ENCODE data around the gene RFTN1.

RFTN1 gene

DNA sequence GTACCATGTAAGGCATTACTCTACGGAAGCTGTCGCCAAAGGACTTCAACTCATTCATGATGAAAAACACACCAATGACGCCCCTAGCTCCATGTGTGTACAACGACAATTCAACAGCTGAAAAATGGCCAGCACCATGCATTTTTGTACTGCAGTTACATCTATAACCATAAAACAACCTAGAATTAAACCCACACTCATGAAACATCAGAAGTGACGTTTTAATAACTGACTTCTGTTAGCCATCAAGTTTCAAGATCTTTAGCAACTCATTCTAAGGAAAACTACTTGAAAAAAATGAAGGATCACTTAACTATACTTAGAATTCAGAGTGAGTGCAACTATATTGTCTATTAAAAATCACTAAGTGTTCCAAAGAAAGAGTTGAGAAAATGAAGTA, 84.9 kb downstream of the RFTN1 start:
- no peak for DNase-seq

DNA sequence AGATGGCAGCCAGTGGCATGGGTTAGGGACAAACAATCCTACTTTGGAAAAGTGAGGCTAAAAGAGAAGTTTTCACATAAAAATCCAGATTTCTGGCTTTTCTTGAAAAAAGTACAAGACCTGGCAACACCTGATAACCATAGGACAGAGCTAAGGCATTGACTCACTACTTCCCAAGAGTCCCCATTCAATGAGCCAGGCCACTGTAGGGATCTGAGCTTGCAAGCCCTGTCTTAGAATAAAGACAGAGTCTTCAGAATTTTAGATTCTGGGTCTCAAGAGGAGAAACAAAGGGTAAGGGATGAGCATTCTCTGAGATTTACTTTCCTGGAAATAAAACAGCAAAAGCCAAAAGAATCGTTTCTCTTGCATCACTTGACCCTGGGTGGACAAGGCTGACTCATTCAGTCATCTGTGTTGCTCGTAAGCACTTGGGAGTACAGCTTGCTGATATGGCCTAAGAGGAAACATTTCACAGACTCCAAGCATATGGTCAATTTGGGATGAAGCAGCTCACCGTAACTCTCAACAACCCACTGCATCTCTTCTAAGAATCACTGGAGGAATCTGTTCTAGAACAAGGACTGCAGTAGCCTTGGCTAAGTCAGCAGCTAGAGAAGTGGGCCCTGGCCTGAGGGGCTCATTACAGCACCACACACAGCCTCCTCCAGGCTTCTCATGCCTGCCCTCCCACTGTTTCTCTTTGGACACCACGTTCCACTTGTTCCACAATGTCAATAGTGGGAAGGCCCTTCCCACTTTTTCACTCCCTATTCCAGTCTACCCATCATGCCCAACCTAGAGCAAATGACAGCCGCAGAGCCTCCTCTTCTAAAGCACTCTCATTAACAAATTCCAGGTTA, 86.2 kb downstream of the RFTN1 start:
- no peak for DNase-seq

DNA sequence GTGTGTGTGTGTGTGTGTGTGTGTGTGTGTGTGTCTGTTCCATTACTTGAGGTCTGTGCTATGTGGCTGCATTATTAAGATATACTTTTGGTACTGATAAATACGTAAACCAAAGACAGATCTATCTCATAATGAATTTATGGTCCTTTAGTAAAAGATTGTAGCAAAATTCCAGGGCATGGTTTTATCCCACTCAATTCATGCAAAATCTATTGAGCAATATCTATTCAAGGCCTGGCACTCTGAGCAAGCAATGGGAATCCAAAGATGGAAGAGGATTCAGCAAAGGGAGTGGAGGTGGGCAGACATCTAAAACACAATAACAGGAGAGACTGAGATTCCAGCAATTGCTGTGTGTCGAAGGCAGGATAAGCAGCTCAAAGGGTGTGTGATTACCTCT, 86.8 kb downstream of the RFTN1 start:
- DNase-seq: no peak

DNA sequence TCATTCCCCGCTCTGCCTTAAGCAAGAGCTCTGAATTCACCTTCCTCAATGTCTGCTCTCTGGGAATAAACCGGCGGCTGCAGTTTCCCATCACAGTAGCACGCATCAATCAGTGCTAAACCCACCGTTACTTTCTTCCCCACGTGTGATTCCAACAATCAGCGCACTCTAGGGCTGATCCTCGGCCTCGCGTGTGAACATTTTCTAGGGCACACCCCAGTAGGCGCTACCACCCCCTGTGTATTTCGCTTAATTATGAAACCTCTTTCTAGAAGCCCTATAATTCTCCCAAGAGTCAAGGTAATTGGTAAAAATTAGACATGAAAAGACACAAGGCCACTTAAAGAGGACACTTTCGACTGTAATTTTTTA, 87.5 kb downstream of the RFTN1 start:
- DNase-seq: no peak

DNA sequence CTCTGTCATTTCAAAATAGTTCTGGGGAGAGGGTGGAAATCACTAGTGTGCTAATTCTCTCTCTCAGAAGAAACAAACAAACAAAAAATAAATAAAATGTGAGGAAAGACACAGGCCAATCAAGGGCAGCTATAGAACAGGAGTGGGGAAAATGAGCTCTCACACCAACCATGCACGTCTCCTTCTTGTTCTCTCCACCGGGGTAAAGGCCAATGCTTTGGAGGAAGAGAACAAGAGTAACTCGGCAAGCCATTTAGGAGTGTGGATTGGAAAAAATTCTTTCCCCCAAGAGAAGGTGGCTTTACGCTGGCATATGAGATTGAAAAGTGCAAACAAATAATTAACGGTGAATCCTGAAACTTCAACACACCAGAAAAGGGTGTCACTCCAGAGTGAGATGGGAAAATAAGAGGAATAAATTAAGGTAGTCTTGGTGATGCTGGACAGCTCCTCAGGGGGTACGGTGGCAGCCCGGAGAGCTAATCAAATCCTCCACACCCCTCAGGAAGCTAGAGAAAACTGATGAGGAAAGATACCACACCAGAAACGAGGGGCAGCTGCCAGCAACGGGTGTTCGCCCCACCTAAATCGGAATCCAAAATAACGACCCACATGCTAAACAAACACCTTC, 88.0 kb downstream of the RFTN1 start:
- DNase-seq: no peak

DNA sequence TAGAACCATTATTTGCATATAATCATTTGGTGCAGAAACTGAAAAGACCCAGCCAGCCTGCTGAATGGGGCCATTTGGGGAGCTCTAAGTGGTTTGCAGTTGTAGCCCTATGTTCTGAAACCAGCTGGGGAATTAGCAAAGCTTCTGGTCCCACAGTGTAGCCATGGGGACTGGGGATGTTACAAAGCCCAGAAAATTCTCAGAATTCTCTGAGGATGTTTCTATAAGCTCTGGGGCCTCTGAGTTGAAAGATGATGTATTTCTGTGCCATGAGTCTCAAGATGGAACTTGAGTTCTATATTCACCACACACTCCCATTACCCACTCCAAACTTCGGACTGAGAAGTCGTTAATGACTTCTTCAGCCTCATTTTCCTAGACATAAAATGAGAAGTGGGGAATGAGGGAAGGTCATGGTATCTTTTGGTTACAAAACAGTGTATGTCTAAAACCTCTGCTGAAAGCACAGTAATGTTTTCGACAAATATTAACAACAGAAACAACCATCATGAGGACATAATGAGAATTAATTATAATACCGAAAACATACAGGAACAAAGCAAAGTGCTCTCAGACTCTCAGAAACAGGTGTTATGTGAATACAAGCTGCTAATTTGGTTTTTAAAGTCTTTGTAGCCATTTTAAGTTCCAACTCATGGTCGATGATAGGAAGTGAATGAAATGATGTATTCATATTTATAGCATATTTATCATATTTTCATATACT, 89.4 kb downstream of the RFTN1 start:
- DNase-seq: peak; percentile 63

DNA sequence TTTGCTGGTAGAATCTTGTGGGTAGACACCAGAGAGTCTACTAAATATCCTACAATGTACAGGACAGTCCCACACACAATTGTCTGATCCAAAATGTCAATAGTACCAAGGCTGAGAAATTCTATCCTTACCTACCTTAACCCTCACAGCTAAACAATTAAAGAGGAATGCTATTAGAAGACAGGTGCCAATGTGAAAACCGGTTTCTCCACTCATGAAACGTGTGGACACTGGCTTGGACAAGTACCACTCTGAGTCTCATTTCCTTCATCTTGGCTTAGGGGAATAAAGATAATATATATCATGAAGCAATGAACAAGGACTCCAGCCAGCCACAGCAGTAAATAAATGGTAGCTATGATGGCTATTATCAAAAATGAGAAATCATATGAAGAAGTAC, 90.2 kb downstream of the RFTN1 start:
- peak; percentile 50 for DNase-seq

DNA sequence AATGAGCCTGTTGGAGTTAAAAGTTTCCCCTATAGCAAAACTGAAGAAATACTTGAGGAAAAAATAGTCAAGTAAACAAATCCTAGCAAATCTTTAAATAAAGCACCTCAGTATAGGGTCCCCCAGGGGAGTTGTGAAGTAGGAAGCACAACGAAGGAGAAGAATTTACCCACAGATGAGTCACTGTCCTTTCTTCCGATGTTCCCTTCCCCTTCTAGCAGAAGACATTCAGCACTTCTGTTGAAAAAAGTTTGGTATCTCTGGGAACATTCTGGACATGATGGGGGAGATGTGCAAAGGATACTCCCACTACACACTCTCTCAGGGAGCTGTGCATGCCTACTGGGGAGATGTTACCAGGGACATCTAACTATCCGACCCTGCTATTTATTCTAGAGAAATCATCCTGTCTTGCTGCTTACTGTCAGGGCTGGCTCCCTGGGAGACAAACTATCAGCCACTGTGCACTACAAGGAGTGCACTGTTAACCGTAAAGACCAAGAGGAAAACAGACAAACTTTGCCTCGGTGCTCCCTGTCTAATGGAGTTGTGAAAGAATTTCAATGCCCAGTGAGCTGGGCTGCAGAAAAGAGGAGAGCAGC, 93.8 kb downstream of the RFTN1 start:
- DNase-seq: no peak

DNA sequence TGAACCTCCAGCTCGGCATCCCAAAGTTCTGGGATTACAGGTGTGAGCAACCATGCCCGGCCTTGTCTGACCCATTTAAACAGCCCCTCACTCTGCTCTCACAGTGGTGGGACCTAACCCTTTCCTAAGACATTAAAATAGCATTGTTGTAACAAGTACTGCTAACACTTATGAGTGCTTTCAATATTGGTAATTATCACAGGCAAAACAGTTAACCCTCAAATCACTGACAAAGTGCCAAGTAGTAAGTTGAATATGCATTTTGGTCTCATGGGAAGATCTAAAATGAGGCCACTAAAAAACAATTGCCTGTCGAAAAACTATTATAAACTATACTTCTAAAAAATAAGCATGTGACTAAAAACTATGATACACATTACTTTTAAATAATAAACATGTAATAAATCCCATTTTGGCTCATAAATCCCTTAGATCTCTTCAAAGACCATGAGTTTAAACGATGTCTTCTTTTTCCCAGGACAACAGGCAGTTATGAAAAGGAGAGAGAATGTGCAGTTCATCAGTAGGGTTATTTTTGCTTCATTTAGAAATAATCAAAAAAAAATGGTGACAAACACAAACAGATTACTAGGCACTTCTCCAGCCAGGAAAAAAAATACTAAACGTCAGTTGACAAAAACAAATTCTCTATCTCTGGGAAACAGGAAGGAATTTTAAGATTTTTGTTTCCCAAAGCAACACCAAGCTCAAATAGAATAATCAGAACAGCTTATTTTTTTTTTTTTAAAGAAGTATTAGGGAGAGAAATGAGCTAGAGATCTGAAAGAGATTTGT, 95.4 kb downstream of the RFTN1 start:
- no peak for DNase-seq

DNA sequence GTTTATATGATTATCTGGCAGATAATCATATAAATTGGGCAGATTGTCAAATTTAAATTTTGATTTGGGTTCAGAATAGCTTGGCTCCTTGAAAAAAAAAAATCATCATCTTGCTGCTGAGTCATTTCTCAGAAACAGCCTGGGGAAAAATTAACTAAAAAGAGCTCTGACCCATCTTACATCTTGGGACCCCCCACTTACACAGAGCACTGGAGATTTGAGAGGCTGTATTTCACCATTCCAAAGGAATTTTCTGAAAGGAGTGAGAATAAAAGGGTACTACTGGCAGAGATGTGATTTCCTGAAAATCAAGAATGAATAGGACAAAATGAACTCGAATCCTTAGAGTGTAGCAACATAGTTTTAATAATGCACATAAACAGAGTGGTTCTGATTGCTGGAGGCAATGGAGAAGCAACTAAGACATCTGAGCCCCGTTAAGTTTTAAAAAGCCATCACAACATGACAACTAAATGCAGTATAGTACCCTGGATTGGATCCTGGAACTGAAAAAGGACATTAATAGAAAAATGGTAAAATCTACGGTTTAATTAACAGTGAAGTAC, 97.5 kb downstream of the RFTN1 start:
- no peak for DNase-seq

DNA sequence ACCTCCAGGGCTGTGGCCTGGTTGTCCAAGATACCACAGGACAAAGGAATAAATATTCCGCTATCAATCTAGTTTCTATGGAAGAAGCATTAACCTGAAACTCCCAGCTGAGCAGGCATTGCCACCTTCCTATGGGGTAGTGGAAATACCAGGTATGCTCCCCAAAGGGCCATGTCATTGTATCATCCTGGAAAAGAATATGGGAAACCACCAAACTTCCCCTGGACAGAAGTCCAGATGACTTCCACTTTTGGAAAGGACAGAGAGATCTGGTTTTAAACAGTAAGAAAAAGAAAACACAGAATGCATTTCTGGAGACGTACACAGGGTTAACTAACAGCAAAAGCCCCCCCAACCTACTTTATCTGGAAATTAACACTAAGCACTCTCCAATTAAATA, 100.2 kb downstream of the RFTN1 start:
- no peak for DNase-seq

DNA sequence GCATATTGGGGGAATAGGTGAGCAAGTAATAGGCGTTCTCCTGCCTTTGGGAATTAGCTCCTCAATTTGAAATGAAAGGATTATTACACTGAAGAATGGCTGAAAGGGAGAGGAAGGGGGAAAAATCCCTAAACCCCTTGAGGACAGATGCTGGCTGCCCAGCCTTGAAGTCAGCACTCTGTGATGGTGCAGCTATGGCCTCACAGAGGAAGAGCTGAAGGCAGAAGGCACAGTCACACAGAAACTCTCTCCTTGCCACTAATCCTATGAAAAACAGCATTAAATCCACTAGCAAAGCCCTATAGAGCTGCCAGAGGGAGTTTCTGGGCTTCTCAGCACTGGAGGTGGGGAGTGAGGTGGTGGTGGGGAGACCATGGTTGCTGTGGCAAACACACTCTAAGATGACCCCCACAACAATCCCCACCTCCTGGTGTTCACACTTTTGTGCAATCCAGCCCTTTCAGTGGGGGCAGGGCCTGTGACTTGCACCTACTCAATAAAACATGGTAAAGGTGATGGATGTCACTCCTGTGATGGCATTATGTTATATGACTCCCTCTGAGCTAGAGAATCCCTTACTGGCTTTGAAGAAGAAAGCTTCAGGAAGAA, 101.2 kb downstream of the RFTN1 start:
- DNase-seq: no peak

DNA sequence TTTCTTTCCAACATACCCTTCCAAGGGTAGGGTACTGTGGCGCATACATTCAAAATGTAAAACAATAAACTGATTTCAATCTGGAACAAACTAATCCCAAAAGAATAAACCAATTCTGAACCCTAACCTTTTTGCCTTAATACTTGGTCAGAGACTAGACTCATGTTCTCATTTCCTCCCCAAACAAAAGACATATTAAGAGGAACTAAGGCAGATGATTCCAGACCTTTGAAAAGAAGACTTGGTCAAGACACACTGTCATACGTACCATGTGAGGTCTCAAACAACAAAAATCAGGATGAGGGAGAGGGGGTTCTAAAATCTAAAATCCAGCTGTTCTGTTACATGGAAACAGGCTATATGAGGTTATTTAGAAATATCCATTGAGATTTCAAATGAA, 102.1 kb downstream of the RFTN1 start:
- DNase-seq: no peak

DNA sequence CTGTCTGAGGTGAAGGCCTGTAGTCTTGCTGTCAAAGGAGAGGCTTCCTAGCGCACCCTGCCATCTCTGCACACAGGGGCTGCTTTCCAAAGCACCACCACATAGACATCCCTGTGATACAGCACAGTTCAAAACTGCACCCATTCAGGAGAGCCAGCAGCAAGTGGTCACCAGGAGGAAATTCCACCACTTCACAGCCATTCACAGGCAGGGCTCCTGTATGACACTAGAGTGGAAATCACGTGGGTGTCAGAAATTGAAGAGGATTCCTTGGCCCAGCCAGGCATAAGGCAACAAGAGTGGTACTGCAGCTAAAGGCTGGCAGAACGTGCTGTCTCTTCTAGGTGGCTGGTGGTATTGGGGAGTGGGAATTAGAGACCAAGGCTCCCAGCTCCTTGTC, 102.8 kb downstream of the RFTN1 start:
- no peak for DNase-seq

DNA sequence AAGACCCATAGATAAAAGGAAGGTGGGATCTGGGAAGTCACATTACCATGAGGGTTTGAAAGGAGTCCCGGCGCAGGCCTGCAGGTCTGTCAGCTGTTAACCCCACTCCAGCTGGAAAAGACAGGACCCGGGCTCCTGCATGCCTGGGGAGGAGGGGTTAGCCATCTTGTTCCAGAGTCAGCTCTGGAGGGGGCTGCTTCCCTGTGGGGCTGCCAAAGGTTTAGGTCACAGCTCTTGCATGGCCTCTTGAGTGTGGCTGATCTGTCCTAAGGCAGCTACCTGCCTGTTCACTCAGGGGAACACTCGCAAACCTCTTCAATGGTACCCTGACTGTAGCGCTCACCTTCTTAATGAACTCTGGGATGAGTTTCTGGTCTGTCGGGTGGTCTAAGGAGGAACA, 104.5 kb downstream of the RFTN1 start:
- no peak for DNase-seq

DNA sequence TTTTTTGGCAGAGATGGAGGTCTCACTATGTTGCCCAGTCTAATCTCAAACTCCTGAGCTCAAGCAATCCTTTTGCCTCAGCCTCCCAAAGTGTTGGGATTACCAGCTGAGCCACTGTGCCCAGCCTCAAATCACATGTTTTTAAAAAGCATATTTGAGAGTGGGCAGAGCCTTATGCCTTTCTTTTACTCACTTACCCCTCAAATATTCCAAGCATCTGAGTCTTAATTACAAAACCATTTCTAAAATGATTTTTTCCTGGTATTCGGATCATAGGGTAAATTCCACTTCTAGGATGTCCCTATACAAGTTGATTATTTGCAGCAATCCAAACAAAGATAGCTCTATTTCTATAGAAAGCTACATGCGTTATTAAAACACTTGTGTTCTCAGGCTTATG, 106.1 kb downstream of the RFTN1 start:
- no peak for DNase-seq

DNA sequence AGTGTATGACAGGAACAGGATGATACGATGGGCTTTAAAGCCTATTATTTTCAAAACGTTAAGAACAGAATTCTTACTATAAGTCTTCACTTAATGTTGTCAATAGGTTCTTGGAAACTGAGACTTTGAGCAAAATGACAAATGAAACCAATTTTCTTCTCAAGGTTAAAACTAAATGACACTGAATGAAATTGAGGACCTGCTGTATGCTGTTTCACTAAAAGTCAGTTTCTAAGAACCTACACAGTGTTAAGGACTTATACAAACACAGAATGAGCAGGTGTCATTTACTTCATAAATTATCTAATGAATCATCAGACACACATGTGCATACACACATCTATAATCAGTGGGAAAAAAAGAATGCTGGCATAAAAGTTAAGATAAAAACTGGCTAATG, 106.9 kb downstream of the RFTN1 start:
- no peak for DNase-seq

DNA sequence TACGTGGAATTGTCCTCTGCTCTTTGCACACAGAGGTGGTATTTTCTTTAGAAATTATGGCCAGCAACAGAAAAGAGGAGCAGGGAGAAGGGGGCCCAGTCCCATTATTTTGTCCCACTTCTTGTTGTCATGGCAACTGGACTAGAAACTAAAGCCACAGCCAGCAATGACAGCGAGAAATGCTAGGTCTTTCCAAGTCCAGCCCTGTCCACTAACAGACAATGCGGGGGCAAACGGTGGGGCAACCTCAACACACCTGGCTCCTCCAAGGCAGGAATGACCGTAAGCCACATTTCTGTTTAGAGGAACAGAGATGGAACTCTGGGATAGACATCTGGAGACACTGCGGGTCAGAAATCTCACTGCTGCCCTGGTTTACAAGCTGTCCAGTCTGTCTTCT, 107.3 kb downstream of the RFTN1 start:
- no peak for DNase-seq

DNA sequence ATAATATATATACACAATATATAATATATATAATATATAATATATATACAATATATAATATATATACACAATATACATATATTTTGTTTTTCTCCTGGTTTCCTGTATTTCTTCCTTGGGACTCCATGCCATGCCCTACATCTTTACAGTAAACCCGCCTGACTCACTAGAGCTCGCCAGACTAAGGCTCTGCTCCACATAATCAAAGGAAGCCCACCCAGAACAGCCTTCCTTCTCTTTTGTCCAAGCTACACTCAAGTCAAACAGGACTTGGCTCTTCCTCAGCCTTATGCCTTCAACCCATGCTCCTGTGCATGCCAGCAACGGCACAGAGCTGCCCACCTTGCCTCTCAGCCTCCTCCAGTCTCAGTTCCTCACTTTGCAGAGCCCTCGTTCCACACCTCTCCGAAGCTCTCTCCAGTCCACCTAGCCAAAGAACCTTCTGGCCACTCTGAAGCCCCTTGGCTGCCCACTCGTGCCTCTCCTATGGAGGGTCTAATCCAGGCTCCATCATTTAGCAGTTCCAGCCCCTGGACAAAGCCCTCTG, 109.1 kb downstream of the RFTN1 start:
- no peak for DNase-seq

DNA sequence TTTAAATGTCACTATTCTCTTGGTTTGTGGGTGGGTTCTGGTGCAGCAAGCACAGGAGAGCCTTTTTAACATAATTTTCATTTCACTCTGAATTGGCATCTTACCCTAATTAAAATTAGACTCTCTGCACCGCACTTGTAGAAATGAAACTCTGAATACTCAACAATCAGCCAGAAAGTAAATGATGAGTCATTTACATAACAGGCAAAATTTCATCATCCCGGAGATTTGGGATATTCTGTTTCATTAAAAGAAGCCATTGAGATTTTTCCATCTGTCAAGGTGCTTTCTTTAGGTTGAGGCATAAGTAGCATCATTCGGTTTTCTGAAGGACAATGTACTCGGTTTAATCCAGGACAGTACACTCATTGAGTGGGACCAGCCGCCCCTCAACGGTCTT, 111.0 kb downstream of the RFTN1 start:
- no peak for DNase-seq

DNA sequence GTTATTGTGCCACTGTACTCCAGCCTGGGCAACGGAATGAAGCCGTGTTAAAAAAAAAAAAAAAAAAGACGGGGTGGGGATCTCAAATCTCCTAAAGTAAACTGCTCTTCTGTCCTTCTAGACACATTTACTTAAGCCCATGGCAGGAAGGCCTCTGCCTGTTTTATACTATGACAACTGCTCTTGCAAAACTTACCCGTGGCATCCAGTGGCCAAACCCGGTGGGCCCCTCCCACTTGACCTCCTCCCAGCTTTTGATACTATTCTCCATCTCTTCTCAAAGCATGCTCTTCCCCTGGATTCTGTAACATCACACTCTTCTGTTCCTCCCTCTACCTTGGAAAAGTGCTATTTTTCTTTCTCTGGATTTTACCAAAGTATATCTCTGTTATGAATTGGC, 112.2 kb downstream of the RFTN1 start:
- no peak for DNase-seq

Data from NCI-H1105 treated with DMSO at 0.1 percent for 48 hours (cell line).